NCI-H2081 treated with DMSO at 0.1 percent for 48 hours (cell line): Measurements from ENCODE around the gene PHACTR2.
"Not testable (repeated sequence)": the region's sequence is repeated elsewhere in the genome, so short reads cannot be mapped to it uniquely, and the experiment has no call there.

Source experiments
- DNase-seq: peaks from one replicate; lab custom pipeline; 2025; lab: John Stamatoyannopoulos, UW

Gene PHACTR2

DNA sequence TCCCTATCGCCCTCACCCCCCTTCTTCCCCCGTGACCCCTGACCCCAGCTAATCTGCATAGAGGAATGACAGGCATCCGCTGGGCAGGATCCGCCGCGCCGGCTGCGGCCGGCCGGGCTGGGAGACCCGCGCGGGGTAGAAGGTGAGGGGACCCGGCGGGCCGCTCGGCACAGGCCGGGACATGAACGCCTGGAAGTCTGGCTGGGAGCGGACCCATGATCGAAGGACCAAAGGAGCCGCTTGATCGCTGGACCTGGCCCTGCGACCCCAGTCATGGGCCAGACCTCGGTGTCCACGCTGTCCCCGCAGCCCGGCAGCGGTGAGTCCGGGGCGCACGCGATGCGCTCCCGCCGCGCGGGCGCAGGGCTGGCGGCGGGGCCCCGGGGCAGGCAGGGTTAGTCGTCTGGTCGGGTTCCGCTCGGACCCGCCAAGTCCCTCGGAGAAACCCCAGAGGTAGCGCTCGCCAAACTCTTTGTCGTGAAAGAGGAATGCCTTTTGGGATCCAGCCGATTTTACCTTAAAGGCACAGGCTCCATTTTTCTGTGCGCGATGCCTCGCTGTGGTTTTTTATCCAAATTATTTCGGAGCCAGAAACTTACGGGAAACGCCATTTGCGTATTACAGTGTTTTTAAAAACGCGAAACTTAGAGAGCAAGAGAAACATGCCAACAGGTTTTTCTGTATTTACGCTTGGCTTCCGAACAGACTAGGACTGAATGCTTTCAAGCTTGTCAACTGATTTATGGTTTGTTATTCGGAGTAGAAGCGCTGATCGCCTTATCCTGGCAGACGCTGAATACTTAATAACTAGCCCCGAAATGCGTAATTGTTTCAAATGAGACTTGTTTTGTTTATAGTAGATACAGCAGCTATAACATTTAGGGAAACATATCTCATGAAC is at the start of gene PHACTR2:
Gene PHACTR2 (plus strand): TSS at position 75 of the 901 bp plus-strand sequence. CDS start 199 bp downstream, at position 274.
- no peak for DNase-seq

DNA sequence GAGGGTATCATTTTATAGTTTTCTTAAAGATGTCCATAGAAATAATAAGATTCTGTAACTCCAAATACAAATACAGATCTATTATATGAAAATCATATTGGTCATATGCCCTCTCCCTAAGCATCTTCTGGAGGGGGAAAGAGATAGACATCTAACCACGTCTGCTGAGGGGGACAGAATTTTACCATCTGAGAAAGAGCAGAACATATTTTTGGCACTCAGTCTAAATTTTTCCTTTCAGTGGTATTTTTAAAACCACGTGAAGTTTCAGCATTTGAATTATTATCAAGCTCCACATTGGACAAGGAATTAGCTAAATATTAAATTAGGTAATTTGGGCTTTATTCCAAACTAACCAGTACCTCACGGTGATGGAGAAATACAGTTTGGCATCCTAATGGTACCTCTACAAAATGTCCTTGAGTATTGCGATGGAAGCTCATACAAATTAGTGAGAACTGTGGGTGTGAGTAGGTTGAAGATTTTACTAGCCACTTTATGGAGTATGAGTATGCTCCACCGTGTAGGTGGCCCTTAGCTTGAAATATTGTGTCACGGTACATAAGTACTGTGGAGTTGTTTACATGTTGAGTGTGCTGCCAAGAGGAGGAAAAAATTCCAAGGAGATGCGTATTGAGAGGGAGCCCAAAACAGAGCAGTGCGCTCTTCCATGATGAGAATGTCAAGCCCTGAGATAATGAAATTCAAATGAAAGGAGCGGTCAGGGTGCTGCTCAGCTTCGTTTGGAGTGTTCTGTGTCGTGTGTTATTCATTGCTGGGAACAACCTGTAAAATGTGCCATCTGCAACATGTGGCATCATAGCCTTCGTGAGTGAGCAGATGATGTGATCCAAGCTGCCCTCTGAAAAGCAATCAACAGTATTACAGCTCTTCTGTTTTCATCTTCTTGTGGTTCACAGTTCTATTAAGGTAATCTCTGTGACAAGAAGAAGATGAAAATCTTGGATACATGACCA is 48.4 kb upstream of the PHACTR2 start:
- no peak for DNase-seq

DNA sequence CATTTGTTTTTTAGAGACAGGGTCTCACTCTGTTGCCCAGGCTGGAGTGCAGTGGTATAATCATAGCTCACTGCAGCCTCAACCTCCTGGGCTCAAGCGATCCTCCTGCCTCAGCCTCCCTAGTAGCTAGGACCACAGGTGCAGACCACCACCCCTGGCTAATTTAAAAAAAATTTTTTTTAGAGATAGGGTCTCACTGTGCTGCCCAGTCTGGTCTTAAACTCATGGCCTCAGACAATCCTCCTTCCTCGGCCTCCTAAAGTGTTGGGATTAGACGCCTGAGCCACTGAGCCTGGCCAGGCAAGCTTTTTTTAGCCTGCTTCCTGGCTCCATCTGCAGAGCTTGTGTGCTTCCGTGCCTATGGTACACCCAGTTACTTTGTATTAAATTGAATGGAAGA is 46.6 kb upstream of the PHACTR2 start:
- DNase-seq: not testable (repeated sequence)

DNA sequence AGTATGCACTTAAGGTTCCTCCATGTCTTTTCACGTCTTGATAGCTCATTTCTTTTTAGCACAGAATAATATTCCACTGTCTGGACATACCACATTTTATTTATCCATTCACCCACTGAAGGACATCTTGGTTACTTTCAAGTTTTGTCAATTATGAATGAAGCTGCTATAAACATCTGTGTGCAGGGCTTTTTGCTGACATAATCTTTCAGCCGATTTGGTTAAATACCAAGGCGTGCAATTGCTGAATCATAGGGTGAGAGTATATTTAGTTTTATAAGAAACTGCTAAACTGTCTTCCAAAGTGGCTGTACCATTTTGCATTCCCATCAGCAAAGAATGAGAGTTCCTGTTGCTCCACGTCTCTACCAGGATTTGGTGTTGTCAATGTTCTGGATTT is 44.9 kb upstream of the PHACTR2 start:
- DNase-seq: no peak

DNA sequence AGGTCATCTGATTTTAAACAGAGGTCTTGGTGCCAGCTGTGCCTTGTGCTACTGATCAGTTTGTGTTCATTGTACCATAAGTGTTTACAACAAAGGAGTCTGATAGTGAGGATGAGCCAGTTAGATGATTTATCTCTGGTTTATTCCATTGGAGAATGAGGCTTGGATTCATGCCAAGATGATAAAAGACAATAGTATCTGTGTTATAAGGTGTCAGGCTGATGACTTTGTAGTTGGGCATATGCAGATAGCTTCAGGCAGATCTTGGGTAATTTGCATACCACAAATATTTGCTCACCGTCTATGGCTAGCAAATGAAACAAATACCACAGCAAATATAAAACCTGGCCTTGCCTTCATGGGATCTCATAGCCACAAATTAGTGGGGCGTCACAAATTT is 43.3 kb upstream of the PHACTR2 start:
- no peak for DNase-seq

DNA sequence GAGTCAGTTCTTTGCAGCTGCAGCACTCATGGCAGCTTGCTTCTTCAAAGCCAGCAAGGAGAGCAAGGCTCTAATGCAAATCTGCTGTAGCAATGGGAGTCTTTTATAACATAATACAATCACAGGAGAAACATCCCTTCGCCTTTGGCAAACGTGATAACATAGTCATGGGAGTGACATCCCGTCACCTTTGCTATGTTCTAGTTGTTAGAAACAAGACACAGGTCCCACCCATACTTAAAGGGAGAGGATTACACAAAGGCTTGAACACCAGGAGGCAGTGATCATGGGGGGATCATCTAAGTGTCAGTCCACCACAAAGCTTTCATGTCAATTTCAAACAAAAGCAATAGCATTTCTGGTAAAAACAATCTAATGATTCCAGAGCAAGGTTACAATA is 40.1 kb upstream of the PHACTR2 start:
- DNase-seq: no peak

DNA sequence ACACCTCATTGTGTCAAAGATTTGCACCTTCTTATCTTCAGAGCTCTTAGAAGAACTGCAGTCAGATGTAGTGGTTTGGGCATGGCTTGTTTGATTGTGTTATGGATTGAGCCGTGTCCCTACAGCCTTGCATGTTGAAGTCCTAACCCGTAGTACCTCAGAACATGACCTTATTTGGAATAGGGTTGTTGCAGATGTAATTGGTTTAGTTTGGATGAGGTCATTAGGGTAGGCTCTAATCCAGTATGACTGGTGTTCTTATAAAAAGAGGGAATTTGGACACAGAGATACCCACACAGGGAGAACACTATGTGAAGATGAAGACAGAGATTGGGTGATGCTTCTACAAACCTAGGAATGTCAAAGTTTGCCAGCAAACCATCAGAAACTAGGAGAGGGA is 35.4 kb upstream of the PHACTR2 start:
- DNase-seq: no peak

DNA sequence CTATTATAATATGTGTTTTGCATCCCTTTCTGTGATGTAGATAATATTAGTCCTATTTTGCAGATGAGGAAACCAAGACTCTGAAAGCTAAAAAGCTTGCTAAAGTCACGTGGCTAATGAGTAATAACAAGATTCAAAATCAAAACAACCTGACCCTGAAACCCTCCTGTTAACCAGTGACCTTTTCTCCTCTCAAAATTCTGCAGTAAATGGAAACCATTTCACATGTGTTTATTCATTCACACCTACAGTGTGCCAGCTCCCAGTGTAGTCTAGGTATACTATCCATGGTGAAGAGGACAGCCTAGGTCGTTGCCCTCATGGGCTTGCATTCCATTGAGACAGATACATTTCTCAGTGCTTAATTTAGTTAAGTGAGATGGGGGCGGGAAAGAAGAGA is 30.6 kb upstream of the PHACTR2 start:
- DNase-seq: no peak

DNA sequence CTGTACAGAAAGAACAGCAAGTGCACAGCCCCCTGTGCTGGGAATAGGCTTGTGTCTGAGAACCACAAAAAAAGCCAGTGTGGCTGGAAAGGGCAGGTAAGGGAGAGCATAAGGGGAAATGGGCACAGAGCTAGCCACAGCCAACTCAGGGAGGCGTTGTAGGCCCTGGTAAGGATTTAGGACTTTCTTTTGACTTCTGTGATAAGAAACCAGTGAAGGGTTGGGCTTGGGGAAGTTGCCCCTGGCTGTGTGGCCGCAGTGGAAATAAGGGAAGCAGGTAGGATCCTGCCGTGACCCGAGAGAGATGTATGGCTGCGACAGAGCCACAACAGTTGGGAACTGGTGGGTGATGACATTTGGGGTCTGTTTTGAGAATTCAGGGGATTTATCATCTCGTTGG is 30.0 kb upstream of the PHACTR2 start:
- DNase-seq: no peak

DNA sequence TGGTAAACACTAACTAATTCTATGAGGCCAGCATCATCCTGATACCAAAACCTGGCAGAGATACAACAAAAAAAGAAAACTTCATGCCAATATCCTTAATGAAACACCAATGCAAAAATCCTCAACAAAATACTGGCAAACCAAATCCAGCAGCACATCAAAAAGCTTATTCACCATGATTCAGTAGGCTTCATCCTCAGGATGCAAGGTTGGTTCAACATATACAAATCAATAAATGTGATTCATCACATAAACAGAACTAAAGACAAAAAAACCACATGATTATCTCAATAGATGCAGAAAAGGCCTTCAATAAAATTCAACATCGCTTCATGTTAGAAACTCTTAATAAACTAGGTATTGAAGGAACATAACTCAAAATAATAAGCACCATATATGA is 28.4 kb upstream of the PHACTR2 start:
- not testable (repeated sequence) for DNase-seq

DNA sequence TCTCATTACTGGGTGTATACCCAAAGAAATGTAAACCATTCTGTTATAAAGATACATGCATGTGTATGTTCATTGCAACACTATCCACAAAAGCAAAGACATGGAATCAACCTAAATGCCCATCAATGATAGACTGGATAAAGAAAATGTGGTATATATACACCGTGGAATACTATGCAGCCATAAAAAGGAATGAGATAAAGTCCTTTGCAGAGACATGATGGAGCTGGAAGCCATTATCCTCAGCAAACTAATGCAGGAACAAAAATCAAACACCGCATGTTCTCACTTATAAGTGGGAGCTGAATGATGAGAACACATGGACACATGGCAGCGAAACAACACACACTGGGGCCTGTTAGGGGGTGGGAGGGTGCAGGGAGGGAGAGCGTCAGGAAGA is 26.4 kb upstream of the PHACTR2 start:
- not testable (repeated sequence) for DNase-seq

DNA sequence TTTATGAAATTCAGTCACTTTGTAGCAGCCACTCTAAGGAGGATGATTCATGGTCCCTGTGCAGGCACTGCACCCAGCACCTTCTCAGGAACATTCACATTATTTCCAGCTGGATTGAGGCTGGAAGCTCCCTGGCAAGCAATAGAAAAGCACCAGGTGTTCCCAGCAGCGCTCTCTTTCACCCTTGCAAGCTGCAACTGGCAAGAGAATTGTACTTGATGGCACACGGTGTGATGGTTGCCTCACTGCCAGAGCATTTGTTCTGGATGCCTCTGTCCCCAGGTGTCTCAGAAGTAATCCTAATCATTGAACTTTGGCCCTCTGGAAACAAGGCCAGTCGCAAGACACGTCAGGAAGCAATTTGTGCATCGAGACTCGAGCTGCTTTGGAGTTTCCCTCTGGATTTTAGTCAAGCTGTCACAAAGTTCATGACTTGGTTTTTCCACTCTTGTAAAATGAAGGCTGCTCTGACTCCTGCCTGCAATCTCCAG is 24.9 kb upstream of the PHACTR2 start:
- DNase-seq: no peak

DNA sequence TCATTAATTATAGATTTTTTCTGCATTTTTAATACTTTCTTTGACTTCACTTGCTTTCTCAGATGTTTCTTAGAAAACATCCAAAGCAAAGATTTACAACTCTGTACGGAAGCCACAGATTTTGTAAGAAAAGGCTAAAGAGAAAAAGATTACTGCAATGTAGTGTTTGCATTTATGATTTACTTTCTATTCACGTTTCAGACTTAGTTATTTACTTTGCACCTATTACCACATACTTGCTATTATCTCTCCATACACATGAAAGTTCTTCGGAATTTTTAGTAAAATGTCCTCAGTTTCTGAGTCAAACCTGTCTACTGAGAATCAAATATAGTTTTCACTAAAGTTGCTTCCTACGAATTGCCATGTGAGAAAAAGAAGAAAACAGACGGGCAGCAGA is 22.2 kb upstream of the PHACTR2 start:
- no peak for DNase-seq

DNA sequence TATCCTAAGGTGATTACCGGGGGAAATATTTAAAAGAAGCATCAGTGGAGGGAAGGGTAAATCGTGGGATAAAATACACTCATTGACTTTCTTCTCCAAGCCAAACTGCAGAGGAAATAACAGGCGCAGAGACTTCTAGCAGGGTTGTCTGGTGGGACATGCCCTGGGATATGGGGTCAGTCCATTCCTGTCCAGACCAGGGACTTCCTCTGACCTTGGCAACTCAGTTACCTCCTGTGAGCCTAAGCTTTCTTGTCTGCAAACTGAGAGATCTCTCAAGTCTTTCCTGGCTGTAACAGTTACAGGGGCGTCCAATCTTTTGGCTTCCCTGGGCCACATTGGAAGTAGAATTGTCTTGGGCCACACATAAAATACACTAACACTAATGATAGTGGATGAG is 21.7 kb upstream of the PHACTR2 start:
- DNase-seq: no peak

DNA sequence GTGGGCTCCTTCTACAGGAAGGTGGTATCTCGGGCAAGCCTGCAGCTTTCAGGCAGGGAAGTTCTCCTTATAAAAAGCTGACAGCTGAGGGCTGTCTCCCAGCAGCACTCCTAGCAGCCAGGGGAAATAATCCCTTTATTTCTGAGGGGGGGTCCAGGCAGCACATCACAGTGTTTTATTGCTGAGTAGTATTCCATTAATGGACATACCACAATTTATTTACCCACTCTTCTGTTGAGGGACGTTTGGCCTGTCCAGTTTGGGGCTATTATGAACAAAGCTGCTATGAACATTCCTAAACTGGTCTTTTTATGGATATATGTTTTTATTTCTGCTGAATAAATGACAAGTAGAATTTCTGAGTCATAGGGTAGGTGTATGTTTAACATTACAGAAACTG is 20.0 kb upstream of the PHACTR2 start:
- no peak for DNase-seq

DNA sequence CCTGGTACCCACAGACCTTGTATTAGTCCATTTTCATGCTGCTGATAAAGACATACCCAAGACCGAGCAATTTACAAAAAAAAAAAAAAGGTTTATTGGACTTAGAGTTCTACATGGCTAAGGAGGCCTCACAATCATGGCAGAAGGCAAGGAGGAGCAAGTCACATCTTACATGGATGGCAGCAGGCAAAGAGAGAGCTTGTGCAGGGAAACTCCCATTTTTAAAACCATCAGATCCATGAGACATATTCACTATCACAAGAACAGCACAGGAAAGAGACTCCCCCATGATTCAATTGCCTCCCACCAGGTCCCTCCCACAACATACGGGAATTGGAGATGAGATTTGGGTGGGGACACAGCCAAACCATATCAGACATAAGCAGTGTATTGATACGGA is 17.6 kb upstream of the PHACTR2 start:
- not testable (repeated sequence) for DNase-seq

DNA sequence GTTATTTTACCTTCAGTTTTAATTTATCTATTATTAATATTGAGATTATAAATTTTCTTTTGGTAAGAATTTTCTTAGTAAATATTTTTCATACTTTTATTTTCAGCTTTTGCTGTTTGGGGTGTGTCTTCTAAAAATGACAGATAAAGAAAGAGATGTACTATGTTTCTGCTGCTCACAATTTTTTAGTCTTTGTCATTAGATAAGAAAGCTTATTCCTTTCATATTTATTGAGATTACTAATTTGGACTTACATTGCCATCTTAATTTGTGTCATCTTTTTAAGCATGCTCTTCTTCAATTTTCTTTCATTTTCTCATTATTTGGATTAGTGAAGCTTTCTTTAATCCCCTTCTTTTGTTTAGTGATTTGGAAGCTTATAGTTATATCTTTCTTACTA is 13.6 kb upstream of the PHACTR2 start:
- no peak for DNase-seq

DNA sequence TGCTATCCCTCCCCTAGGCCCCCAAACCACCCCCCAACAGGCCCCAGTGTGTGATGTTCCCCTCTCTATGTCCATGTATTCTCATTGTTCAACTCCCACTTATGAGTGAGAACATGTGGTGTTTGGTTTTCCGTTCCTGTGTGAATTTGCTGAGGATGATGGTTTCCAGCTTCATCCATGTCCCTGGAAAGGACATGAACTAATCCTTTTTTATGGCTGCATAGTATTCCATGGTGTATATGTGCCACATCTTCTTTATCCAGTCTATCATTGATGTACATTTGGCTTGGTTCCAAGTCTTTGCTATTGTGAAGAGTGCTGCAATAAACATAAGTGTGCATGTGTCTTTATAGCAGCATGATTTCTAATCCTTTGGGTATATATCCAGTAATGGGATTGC is 11.8 kb upstream of the PHACTR2 start:
- not testable (repeated sequence) for DNase-seq

DNA sequence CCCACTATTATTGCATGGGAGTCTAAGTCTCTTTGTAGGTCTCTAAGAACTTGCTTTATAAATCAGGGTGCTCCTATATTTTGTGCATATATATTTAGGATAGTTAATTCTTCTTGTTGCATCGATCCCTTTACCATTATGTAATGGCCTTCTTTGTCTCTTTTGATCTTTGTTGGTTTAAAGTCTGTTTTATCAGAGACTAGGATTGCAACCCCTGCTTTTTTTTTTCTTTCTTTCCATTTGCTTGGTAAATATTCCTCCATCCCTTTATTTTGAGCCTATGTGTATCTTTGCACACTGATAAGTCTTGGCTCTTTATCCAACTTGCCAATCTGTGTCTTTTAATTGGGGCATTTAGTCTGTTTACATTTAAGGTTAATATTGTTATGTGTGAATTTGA is 8.3 kb upstream of the PHACTR2 start:
- DNase-seq: not testable (repeated sequence)

DNA sequence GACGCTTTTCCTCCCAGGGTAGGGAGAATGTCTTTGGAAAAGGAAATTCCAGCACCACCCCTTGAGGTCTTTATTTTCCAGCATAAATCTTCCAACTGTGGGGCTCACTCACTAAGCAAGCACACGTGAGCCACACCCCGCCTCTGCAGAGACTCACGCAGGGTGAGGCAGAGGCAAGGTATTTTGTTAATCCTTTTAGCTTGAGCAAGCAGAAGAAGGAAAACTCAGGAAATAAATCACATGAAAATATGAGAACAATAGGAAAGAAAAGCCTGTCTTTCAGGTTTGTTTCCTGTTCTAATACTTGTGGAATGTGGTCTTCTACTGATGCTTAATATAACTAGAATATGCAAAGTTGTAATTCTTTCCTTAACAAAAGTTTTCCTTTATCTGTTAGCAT is 4.1 kb upstream of the PHACTR2 start:
- DNase-seq: no peak

DNA sequence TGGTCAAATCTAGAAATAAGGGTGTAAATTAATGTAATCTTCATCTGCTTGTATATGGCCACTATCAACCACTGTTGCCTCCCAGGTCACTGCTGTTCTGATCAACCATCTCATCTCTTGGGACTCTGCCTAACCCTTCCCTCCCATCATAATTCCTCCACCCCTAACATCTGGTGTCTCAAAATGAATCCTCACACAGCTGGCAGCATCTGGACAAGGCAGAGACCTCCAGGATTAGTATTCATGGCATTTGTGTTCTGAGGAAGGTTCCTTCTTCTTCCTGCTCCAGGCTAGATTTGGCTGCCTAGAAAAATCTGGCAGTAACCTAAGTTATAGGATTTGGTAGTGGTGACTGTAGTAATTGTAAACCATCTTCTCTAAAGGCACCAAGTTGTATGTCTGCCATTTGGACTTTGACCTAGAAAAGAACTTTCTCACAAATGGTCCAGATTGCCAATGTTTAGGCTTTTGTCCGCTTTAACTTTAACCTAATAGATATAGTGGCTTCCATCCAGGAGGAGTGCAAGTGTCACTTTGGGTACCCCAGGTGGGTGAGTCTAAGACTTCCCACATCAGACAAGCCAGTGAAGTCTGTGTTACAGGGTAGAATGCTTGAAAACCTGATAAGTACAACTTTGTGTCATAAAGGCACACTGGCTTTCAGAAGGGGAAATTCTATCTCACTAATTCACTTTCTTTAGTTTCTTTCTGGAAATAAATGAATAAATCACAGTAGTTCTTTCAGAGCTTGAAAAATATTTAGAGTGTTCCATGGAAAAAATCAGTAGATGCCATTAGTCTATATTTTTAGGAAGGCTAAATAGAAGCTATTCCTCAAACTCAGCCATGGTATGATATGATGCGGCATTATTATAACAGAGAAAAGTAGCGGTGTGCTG is 3.0 kb upstream of the PHACTR2 start:
- DNase-seq: no peak
